Nephron (organoid): ENCODE data around the gene IFNL4.
"Not testable (repeated sequence)": the region's sequence is repeated elsewhere in the genome, so short reads cannot be mapped to it uniquely, and the experiment has no call there.

ENCODE experiments used
- H3K27ac Mint-ChIP-seq, 3 experiments: 2 replicates each; pipeline ENCODE4 v1.8.0; 2020; ENCODE audit warnings: mixed read lengths in 3 of 3, mild to moderate bottlenecking in 2 of 3, moderate library complexity in 1 of 3
- H3K27me3 Mint-ChIP-seq: 2 replicates; pipeline ENCODE4 v1.8.0; 2021; ENCODE audit warnings: low read depth, mild to moderate bottlenecking, moderate library complexity, mixed read lengths
- H3K36me3 Mint-ChIP-seq: 2 replicates; pipeline ENCODE4 v1.8.0; 2020; ENCODE audit warnings: low read depth, mixed read lengths
- H3K4me1 Mint-ChIP-seq: 2 replicates; pipeline ENCODE4 v1.8.0; 2020; ENCODE audit warnings: mixed read lengths
- H3K4me3 Mint-ChIP-seq, 3 experiments: 2 replicates each; pipeline ENCODE4 v1.8.0; 2020; ENCODE audit warnings: mild to moderate bottlenecking in 3 of 3, mixed read lengths in 3 of 3, moderate library complexity in 2 of 3
- H3K9me3 Mint-ChIP-seq: 2 replicates; pipeline ENCODE4 v1.8.0; 2020; ENCODE audit warnings: mixed read lengths
- TF ChIP-seq, protein P1 (sequence below), 3 experiments: fragments of 200-600 bp; sonication (generic); IDR thresholded peaks; one replicate each; pipeline ENCODE4 v1.5.0; 2021; ENCODE audit warnings: antibody characterized with exemption in 3 of 3; ENCODE audit not compliant: unreplicated experiment in 3 of 3

IFNL4 gene

DNA sequence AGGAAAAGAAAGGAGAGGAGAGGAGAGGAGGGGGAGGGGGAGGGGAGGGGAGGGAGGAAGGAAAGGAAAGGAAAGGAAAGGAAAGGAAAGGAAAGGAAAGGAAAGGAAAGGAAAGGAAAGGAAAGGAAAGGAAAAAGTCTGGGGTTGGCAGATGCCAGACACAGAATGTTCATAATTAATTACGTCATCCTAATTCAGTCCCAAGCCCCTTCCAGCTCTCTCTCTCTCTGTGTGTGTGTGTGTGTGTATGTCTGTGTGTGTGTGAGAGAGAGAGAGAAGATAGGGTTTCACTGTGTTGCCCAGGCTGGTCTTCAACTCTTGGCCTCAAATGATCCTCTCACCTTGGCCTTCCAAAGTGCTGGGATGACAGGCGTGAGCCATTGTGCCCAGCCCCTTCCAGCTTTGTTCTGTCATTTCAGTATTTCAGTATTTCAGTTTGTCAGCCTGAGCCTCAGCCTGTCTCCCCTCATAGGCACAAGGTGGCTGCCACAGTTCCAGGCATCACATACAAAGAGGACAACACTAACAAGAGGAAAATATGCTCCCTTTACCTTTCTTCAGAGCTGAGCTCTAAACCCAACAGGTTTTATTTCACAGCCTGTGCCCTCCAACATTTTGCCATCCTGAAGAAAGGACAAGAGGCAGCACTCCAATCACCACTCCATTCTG is 18.4 kb downstream of the IFNL4 start:
- TF ChIP-seq, protein P1, sequence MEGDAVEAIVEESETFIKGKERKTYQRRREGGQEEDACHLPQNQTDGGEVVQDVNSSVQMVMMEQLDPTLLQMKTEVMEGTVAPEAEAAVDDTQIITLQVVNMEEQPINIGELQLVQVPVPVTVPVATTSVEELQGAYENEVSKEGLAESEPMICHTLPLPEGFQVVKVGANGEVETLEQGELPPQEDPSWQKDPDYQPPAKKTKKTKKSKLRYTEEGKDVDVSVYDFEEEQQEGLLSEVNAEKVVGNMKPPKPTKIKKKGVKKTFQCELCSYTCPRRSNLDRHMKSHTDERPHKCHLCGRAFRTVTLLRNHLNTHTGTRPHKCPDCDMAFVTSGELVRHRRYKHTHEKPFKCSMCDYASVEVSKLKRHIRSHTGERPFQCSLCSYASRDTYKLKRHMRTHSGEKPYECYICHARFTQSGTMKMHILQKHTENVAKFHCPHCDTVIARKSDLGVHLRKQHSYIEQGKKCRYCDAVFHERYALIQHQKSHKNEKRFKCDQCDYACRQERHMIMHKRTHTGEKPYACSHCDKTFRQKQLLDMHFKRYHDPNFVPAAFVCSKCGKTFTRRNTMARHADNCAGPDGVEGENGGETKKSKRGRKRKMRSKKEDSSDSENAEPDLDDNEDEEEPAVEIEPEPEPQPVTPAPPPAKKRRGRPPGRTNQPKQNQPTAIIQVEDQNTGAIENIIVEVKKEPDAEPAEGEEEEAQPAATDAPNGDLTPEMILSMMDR (IDR thresholded peaks at IDR 0.05; ENCODE audit: unreplicated experiment in 3 of 3) = no peak
- Mint-ChIP-seq H3K4me3 (no peak overlapping the region), H3K27ac (no peak overlapping the region), H3K4me1 (no peaks in the 10 kb centered on the region), H3K27me3 (peaks cover 54% of the 10 kb centered on the region), H3K9me3 (no peaks in the 10 kb centered on the region), H3K36me3 (no peaks in the 10 kb centered on the region)

GRCh38 chr19:39224910-39225309 is 23.7 kb downstream of the IFNL4 start:
- Mint-ChIP-seq H3K4me1 (no peaks in the 10 kb centered on the region), H3K9me3 (peaks cover 4% of the 10 kb centered on the region), H3K36me3 (no peaks in the 10 kb centered on the region), H3K27ac (no peak overlapping the region), H3K4me3 (no peak overlapping the region), H3K27me3 (peaks cover 49% of the 10 kb centered on the region)
- TF ChIP-seq, protein P1 (IDR thresholded peaks at IDR 0.05; ENCODE audit: unreplicated experiment in 3 of 3) = no peak

GRCh38 chr19:39223703-39224279 is 24.9 kb downstream of the IFNL4 start:
- no peaks in the 10 kb centered on the region for H3K4me1 Mint-ChIP-seq
- H3K36me3 Mint-ChIP-seq = no peaks in the 10 kb centered on the region
- H3K27ac Mint-ChIP-seq = no peak overlapping the region
- peaks cover 4% of the 10 kb centered on the region for H3K9me3 Mint-ChIP-seq
- H3K4me3 Mint-ChIP-seq = no peak overlapping the region
- TF ChIP-seq, protein P1 (IDR thresholded peaks at IDR 0.05; ENCODE audit: unreplicated experiment in 3 of 3) = no peak
- peaks cover 55% of the 10 kb centered on the region for H3K27me3 Mint-ChIP-seq

DNA sequence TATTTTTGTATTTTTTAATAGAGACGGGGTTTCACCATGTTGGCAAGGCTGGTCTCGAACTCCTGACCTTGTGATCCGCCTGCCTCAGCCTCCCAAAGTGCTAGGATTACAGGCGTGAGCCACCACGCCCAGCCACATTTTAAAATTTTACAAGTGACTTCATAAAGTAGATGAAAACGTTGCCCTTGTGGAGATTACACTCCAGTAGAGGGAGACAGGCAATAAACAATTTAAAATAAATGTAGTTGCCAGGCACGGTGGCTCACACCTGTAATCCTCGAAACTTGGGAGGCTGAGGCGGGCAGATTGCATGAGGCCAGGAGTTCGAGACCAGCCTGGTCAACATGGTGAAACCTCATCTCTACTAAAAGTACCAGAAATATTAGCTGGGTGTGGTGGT is 29.5 kb downstream of the IFNL4 start:
- H3K9me3 Mint-ChIP-seq = peaks cover 14% of the 10 kb centered on the region
- H3K36me3 Mint-ChIP-seq, H3K4me3 Mint-ChIP-seq, H3K27ac Mint-ChIP-seq, H3K4me1 Mint-ChIP-seq: not testable (repeated sequence)
- H3K27me3 Mint-ChIP-seq = peaks cover 26% of the 10 kb centered on the region

DNA sequence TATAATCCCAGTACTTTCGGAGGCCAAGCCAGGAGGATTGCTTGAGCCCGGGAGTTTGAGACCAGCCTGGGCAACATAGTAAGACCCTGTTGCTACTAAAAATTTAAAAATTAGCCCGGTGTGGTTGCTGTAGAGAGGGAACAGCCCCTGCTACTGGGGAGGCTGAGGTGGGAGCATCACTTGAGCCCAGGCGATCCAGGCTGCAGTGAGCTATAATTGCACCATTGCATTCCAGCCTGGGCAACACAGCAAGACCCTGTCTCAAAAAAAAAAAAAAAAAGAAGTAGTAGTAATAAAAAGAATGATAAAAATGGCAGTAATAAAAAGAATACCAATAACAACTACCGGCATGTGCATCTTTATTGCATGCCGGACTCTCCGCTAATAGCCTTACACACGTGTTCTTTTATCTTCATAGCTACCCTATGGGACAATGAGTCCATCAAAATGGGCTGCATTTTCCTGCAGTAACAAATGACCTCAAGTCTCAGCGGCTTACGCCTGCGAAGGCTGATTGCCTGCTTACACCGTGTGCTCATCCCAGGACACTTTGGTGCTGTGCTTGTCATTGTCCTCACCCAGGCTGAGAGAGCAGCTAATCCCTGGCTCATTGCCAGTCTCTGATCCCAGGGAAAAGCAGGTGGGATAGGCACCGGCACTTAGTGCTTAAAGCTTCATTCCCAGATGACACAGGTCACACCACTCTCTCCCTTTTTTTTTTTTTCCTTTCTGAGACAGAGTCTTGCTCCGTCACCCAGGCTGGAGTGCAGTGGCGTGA is 30.2 kb downstream of the IFNL4 start:
- Mint-ChIP-seq H3K4me3 (no peak overlapping the region), H3K9me3 (peaks cover 9% of the 10 kb centered on the region), H3K36me3 (no peaks in the 10 kb centered on the region), H3K27ac (peak overlapping the region in 1 of 3 experiments; percentile 53), H3K4me1 (no peaks in the 10 kb centered on the region), H3K27me3 (peaks cover 20% of the 10 kb centered on the region)
- TF ChIP-seq, protein P1 (IDR thresholded peaks at IDR 0.05; ENCODE audit: unreplicated experiment in 3 of 3) = no peak

GRCh38 chr19:39217094-39217493 is 31.6 kb downstream of the IFNL4 start:
- H3K9me3 Mint-ChIP-seq = peaks cover 9% of the 10 kb centered on the region
- H3K4me1 Mint-ChIP-seq = no peaks in the 10 kb centered on the region
- H3K27ac Mint-ChIP-seq = no peak overlapping the region
- H3K4me3 Mint-ChIP-seq = no peak overlapping the region
- H3K27me3 Mint-ChIP-seq = peaks cover 14% of the 10 kb centered on the region
- TF ChIP-seq, protein P1 (IDR thresholded peaks at IDR 0.05; ENCODE audit: unreplicated experiment in 3 of 3) = no peak
- no peaks in the 10 kb centered on the region for H3K36me3 Mint-ChIP-seq

DNA sequence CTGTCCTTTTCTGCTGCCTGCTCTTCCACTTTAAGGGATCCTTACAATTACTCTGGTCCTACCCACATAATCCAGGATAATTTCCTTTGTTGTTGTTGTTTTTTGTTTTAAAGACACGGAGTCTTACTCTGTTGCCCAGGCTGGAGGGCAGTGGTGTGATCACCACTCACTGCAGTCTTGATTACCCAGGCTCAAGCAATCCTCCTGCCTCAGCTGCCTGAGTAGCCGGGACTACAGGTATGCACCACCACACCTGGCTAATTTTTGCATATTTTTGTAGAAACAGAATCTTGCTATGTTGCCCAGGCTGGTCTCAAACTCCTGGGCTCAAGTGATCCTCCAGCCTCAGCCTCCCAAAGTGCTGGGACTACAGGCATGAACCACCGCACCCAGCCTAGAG is 33.3 kb downstream of the IFNL4 start:
- not testable (repeated sequence) for H3K9me3 Mint-ChIP-seq, H3K4me1 Mint-ChIP-seq, H3K27me3 Mint-ChIP-seq, H3K27ac Mint-ChIP-seq, H3K36me3 Mint-ChIP-seq, H3K4me3 Mint-ChIP-seq
